Measurements from ENCODE around the gene A4GNT.

GRCh38 chr3:138119423-138119766 lies 12.8 kb downstream of the A4GNT start:
- TF ChIP-seq POLR2A (IDR thresholded peaks at IDR 0.05) (no peak), CTCF (IDR thresholded peaks at IDR 0.05) (no peak)
